Measurements from ENCODE around the gene SETD4.

The SETD4 gene

GRCh38 chr21:35989138-35989735 lies 71.1 kb downstream of the SETD4 start:
- Histone ChIP-seq H3K4me2 (ENCODE audit: low read depth, low read length) (no peak overlapping the region), H3K4me3 (ENCODE audit: low read length) (no peak overlapping the region), H3K27me3 (replicated peaks; ENCODE audit: insufficient read depth, low read length) (no peaks in the 10 kb centered on the region), H4K20me1 (ENCODE audit: insufficient read depth, low read length) (no peaks in the 10 kb centered on the region), H3K9me3 (replicated peaks; ENCODE audit: insufficient read depth, low read length) (no peaks in the 10 kb centered on the region), H3K36me3 (replicated peaks; ENCODE audit: insufficient read depth, low read length) (no peaks in the 10 kb centered on the region), H3K9ac (ENCODE audit: low read length) (no peak overlapping the region), H3K79me2 (ENCODE audit: low read length) (no peaks in the 10 kb centered on the region), H3K27ac (ENCODE audit: low read length) (no peak overlapping the region), H3K9me2 (replicated peaks; ENCODE audit: insufficient read depth, low read length) (no peaks in the 10 kb centered on the region), H3K4me1 (ENCODE audit: low read length) (no peaks in the 10 kb centered on the region), H3F3A (ENCODE audit: insufficient read depth, low read length) (no peaks in the 10 kb centered on the region), H2AFZ (ENCODE audit: low read length) (no peak overlapping the region)
- TF ChIP-seq CTCF (IDR thresholded peaks at IDR 0.05; ENCODE audit: low read length) (no peak), EZH2 (optimal IDR thresholded peaks at IDR 0.05; ENCODE audit: low read depth, low read length) (no peak), EZH2phosphoT487 (IDR thresholded peaks at IDR 0.05; ENCODE audit: low read length) (no peak)
- DNase-seq: no peak

GRCh38 chr21:35988416-35989137 lies 71.7 kb downstream of the SETD4 start:
- no peak for DNase-seq
- no peaks in the 10 kb centered on the region for H3K9me3 ChIP-seq (replicated peaks; ENCODE audit: insufficient read depth, low read length)
- H3K79me2 ChIP-seq (ENCODE audit: low read length): no peaks in the 10 kb centered on the region
- no peak overlapping the region for H2AFZ ChIP-seq (ENCODE audit: low read length)
- no peak for TF ChIP-seq EZH2phosphoT487 (IDR thresholded peaks at IDR 0.05; ENCODE audit: low read length)
- H3K9me2 ChIP-seq (replicated peaks; ENCODE audit: insufficient read depth, low read length): no peaks in the 10 kb centered on the region
- no peak overlapping the region for H3K4me2 ChIP-seq (ENCODE audit: low read depth, low read length)
- no peaks in the 10 kb centered on the region for H3K36me3 ChIP-seq (replicated peaks; ENCODE audit: insufficient read depth, low read length)
- H3K9ac ChIP-seq (ENCODE audit: low read length): no peak overlapping the region
- H3K27ac ChIP-seq (ENCODE audit: low read length): no peak overlapping the region
- H3K4me1 ChIP-seq (ENCODE audit: low read length): no peaks in the 10 kb centered on the region
- H3K27me3 ChIP-seq (replicated peaks; ENCODE audit: insufficient read depth, low read length): no peaks in the 10 kb centered on the region
- no peak overlapping the region for H3K4me3 ChIP-seq (ENCODE audit: low read length)
- H3F3A ChIP-seq (ENCODE audit: insufficient read depth, low read length): no peaks in the 10 kb centered on the region
- H4K20me1 ChIP-seq (ENCODE audit: insufficient read depth, low read length): no peaks in the 10 kb centered on the region

GRCh38 chr21:35987475-35987874 lies 72.9 kb downstream of the SETD4 start:
- no peaks in the 10 kb centered on the region for H3K27me3 ChIP-seq (replicated peaks; ENCODE audit: insufficient read depth, low read length)
- no peaks in the 10 kb centered on the region for H3K9me2 ChIP-seq (replicated peaks; ENCODE audit: insufficient read depth, low read length)
- no peak overlapping the region for H2AFZ ChIP-seq (ENCODE audit: low read length)
- H3K9ac ChIP-seq (ENCODE audit: low read length): no peak overlapping the region
- H4K20me1 ChIP-seq (ENCODE audit: insufficient read depth, low read length): no peaks in the 10 kb centered on the region
- no peak for TF ChIP-seq EZH2 (optimal IDR thresholded peaks at IDR 0.05; ENCODE audit: low read depth, low read length)
- no peak for TF ChIP-seq EZH2phosphoT487 (IDR thresholded peaks at IDR 0.05; ENCODE audit: low read length)
- H3K4me2 ChIP-seq (ENCODE audit: low read depth, low read length): no peak overlapping the region
- no peaks in the 10 kb centered on the region for H3K4me1 ChIP-seq (ENCODE audit: low read length)
- no peaks in the 10 kb centered on the region for H3K9me3 ChIP-seq (replicated peaks; ENCODE audit: insufficient read depth, low read length)
- DNase-seq: no peak
- H3K27ac ChIP-seq (ENCODE audit: low read length): no peak overlapping the region
- H3F3A ChIP-seq (ENCODE audit: insufficient read depth, low read length): no peaks in the 10 kb centered on the region
- no peaks in the 10 kb centered on the region for H3K79me2 ChIP-seq (ENCODE audit: low read length)
- no peaks in the 10 kb centered on the region for H3K36me3 ChIP-seq (replicated peaks; ENCODE audit: insufficient read depth, low read length)
- no peak overlapping the region for H3K4me3 ChIP-seq (ENCODE audit: low read length)

- Histone ChIP-seq H3K4me3 (ENCODE audit: low read length) (no peak overlapping the region), H3K9ac (ENCODE audit: low read length) (no peak overlapping the region), H2AFZ (ENCODE audit: low read length) (no peak overlapping the region), H3K9me2 (replicated peaks; ENCODE audit: insufficient read depth, low read length) (no peaks in the 10 kb centered on the region), H4K20me1 (ENCODE audit: insufficient read depth, low read length) (no peaks in the 10 kb centered on the region), H3K27me3 (replicated peaks; ENCODE audit: insufficient read depth, low read length) (no peaks in the 10 kb centered on the region), H3K4me2 (ENCODE audit: low read depth, low read length) (no peak overlapping the region), H3K9me3 (replicated peaks; ENCODE audit: insufficient read depth, low read length) (no peaks in the 10 kb centered on the region), H3K27ac (ENCODE audit: low read length) (no peak overlapping the region), H3K36me3 (replicated peaks; ENCODE audit: insufficient read depth, low read length) (no peaks in the 10 kb centered on the region), H3K79me2 (ENCODE audit: low read length) (no peaks in the 10 kb centered on the region), H3K4me1 (ENCODE audit: low read length) (no peaks in the 10 kb centered on the region), H3F3A (ENCODE audit: insufficient read depth, low read length) (no peaks in the 10 kb centered on the region)
- DNase-seq: no peak
- no peak for TF ChIP-seq CTCF (IDR thresholded peaks at IDR 0.05; ENCODE audit: low read length)
- no peak for TF ChIP-seq EZH2 (optimal IDR thresholded peaks at IDR 0.05; ENCODE audit: low read depth, low read length)
- no peak for TF ChIP-seq EZH2phosphoT487 (IDR thresholded peaks at IDR 0.05; ENCODE audit: low read length)
These were observed 75.5 kb downstream of the SETD4 start for GRCh38 chr21:35984654-35985361.
